Osteoblast (primary cell): Measurements from ENCODE around the gene RXFP3. TPM values are rescaled to one million over a fixed set of nuclear protein-coding genes. Genes with fewer than 3 reads are reported as not detected.

ENCODE experiments used
- DNase-seq: peaks from one replicate; pipeline ENCODE4 v3.0.0; 2011; ENCODE audit warnings: low spot score, mixed read lengths; ENCODE audit not compliant: insufficient read length; ENCODE audit errors: missing footprints
- H2AFZ ChIP-seq: 2 replicates; pipeline ENCODE4 v1.6.0; 2011; ENCODE audit warnings: mild to moderate bottlenecking, low read length
- H3K27ac ChIP-seq: 2 replicates; pipeline ENCODE4 v1.5.1; 2011; ENCODE audit warnings: mild to moderate bottlenecking, low read depth, low read length, moderate library complexity
- H3K27me3 ChIP-seq: 2 replicates; pipeline ENCODE4 v1.6.0; 2012; ENCODE audit warnings: mild to moderate bottlenecking, control low read depth, inconsistent platforms, low read length, moderate library complexity; ENCODE audit not compliant: insufficient read depth
- H3K36me3 ChIP-seq: 2 replicates; pipeline ENCODE4 v1.5.1; 2011; ENCODE audit warnings: mild to moderate bottlenecking, low read length, control low read depth, moderate library complexity; ENCODE audit not compliant: insufficient read depth
- H3K4me1 ChIP-seq: 2 replicates; pipeline ENCODE4 v1.5.1; 2011; ENCODE audit warnings: mild to moderate bottlenecking, low read length, control low read depth, moderate library complexity; ENCODE audit not compliant: insufficient read depth
- H3K4me2 ChIP-seq: 2 replicates; pipeline ENCODE4 v1.6.0; 2011; ENCODE audit warnings: mild to moderate bottlenecking, low read length; ENCODE audit not compliant: insufficient read depth
- H3K4me3 ChIP-seq: fragments of 200-600 bp; sonication (generic); 3 replicates; pipeline ENCODE4 v1.5.1; 2012; ENCODE audit warnings: mild to moderate bottlenecking, low read length, inconsistent platforms; ENCODE audit not compliant: insufficient read depth
- H3K79me2 ChIP-seq: 2 replicates; pipeline ENCODE4 v1.6.0; 2012; ENCODE audit warnings: mild to moderate bottlenecking, low read length, control low read depth, inconsistent platforms; ENCODE audit not compliant: insufficient read depth
- H3K9me3 ChIP-seq: 2 replicates; pipeline ENCODE4 v1.5.1; 2011; ENCODE audit warnings: low read depth, low read length, control low read depth
- H4K20me1 ChIP-seq: 2 replicates; pipeline ENCODE4 v1.6.0; 2012; ENCODE audit warnings: mild to moderate bottlenecking, low read length, control low read depth; ENCODE audit not compliant: insufficient read depth
- CTCF ChIP-seq: IDR thresholded peaks from 2 replicates; pipeline ENCODE4 v1.5.1; 2011; ENCODE audit warnings: mild to moderate bottlenecking, low read depth, low read length, moderate library complexity; ENCODE audit errors: extremely low read depth
- total RNA-seq: library from RNA; depleted of rRNA; stranded (reverse); fragments of >200 nt; gene quantifications from 2 replicates; pipeline ENCODE4 v1.2.3, GENCODE V29; 2012

The RXFP3 gene
- total RNA-seq, 1 donor: not detected

DNA sequence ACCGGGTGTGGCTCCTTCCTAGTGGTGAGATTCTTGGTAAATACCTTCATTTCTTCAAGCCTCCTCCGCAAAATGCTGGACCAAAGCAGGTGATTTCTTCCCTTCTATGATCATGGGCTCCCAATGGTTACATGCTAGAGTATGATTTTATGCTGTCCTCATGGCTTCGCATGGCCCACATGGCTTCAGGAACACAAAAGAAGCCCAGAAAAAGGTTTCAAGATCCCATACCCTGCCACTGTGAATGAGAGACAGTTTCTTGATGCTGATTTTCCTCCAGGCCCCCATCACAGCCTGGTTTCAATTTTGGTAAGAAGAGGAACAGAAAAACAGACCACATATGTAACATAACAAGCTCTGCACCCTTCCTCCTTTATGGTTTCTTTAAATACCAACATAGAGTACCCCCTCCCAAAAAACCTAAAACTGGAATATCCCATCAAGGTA, 2.4 kb upstream of the RXFP3 start:
- Histone ChIP-seq H3K27ac (no peak overlapping the region), H3K4me1 (peaks cover 19% of the 10 kb centered on the region), H3K9me3 (no peaks in the 10 kb centered on the region), H3K36me3 (no peaks in the 10 kb centered on the region), H3K27me3 (peaks cover 27% of the 10 kb centered on the region), H4K20me1 (no peaks in the 10 kb centered on the region), H3K4me2 (no peak overlapping the region), H3K4me3 (no peak overlapping the region), H3K79me2 (no peaks in the 10 kb centered on the region), H2AFZ (no peak overlapping the region)
- no peak for TF ChIP-seq CTCF
- no peak for DNase-seq

- Histone ChIP-seq H3K79me2 (no peaks in the 10 kb centered on the region), H3K27me3 (peaks cover 30% of the 10 kb centered on the region), H3K4me1 (peaks cover 19% of the 10 kb centered on the region), H3K4me3 (no peak overlapping the region), H4K20me1 (no peaks in the 10 kb centered on the region), H3K27ac (no peak overlapping the region), H3K9me3 (no peaks in the 10 kb centered on the region), H3K36me3 (no peaks in the 10 kb centered on the region), H3K4me2 (no peak overlapping the region), H2AFZ (no peak overlapping the region)
- TF ChIP-seq CTCF: no peak
- DNase-seq: peak; percentile 83
Observed at GRCh38 chr5:33934176-33934575, 2.0 kb upstream of the RXFP3 start.

DNA sequence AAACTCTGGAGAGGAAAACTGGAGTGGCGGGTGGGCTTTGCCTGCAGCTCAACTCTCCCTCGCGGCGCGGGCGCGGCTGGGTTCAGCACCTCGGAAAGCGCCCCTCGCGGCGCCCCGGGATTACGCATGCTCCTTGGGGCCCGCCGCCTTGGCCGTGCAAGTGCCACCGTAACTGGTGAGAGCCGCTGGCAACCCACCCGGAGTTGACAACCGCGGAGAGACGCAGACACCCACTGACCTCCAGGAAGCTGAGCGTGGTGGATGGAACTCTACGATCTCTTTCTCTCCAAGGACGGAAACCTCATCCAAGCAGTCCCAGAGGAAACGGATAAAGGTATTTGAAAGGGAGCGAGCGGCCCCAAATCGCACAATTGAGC, 194 bp upstream of the RXFP3 start:
- no peak for TF ChIP-seq CTCF
- no peaks in the 10 kb centered on the region for H3K79me2 ChIP-seq
- H3K4me2 ChIP-seq: peak overlapping the region; percentile 93
- no peak overlapping the region for H3K27ac ChIP-seq
- peak; percentile 93 for DNase-seq
- no peaks in the 10 kb centered on the region for H3K9me3 ChIP-seq
- H2AFZ ChIP-seq: peak overlapping the region; percentile 78
- H3K27me3 ChIP-seq: peaks cover 47% of the 10 kb centered on the region
- H3K36me3 ChIP-seq: no peaks in the 10 kb centered on the region
- H3K4me1 ChIP-seq: peaks cover 19% of the 10 kb centered on the region
- H3K4me3 ChIP-seq: peak overlapping the region; percentile 71
- H4K20me1 ChIP-seq: no peaks in the 10 kb centered on the region

DNA sequence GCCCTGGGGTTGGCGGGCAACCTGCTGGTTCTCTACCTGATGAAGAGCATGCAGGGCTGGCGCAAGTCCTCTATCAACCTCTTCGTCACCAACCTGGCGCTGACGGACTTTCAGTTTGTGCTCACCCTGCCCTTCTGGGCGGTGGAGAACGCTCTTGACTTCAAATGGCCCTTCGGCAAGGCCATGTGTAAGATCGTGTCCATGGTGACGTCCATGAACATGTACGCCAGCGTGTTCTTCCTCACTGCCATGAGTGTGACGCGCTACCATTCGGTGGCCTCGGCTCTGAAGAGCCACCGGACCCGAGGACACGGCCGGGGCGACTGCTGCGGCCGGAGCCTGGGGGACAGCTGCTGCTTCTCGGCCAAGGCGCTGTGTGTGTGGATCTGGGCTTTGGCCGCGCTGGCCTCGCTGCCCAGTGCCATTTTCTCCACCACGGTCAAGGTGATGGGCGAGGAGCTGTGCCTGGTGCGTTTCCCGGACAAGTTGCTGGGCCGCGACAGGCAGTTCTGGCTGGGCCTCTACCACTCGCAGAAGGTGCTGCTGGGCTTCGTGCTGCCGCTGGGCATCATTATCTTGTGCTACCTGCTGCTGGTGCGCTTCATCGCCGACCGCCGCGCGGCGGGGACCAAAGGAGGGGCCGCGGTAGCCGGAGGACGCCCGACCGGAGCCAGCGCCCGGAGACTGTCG, 976 bp downstream of the RXFP3 start:
- peak overlapping the region; percentile 93 for H3K4me2 ChIP-seq
- H2AFZ ChIP-seq: no peak overlapping the region
- no peaks in the 10 kb centered on the region for H3K9me3 ChIP-seq
- H3K27ac ChIP-seq: no peak overlapping the region
- peak overlapping the region; percentile 71 for H3K4me3 ChIP-seq
- H3K36me3 ChIP-seq: no peaks in the 10 kb centered on the region
- H3K4me1 ChIP-seq: peaks cover 19% of the 10 kb centered on the region
- H4K20me1 ChIP-seq: no peaks in the 10 kb centered on the region
- H3K27me3 ChIP-seq: peaks cover 53% of the 10 kb centered on the region
- no peak for TF ChIP-seq CTCF
- peak; percentile 50 for DNase-seq
- no peaks in the 10 kb centered on the region for H3K79me2 ChIP-seq
